ENCODE measurements around the gene RAC3. TPM values are rescaled to one million over a fixed set of nuclear protein-coding genes. Genes with fewer than 3 reads are reported as not detected.

Gene RAC3
- total and polyA plus RNA-seq, 2 of the 8 experiments (the other 6 are each of a cell fraction or from before 2014, with no cell fraction given), result 177 to 299 TPM

GRCh38 chr17:82029391-82029790 lies 2.1 kb upstream of the RAC3 start:
- H3K4me2 ChIP-seq (ENCODE audit: insufficient read depth in 1 of 2, low read depth in 2 of 2, low read length in 2 of 2), result no peak overlapping the region
- H4K91ac ChIP-seq (replicated peaks; ENCODE audit: insufficient read length, low read length), result no peak overlapping the region
- peaks cover 0 to 2% of the 10 kb centered on the region in 2 experiments; a peak in 1 of 4 replicates for H3K79me2 ChIP-seq (ENCODE audit: control insufficient read depth in 1 of 2, insufficient read depth in 2 of 2, low read length in 2 of 2)
- no peak overlapping the region for H3K4me3 ChIP-seq (ENCODE audit: extremely low read depth in 1 of 4, insufficient read depth in 2 of 4, low read depth in 3 of 4, low read length in 4 of 4)
- no peaks in the 10 kb centered on the region; a peak in 2 of 8 replicates for H3K36me3 ChIP-seq (ENCODE audit: control insufficient read depth in 2 of 4, insufficient read depth in 4 of 4, low read length in 3 of 4)
- H4K8ac ChIP-seq (ENCODE audit: extremely low read depth, insufficient read depth, low read length), result no peak overlapping the region
- WGBS, 2 experiments (ENCODE audit: extremely low coverage in 1 of 2, insufficient coverage in 1 of 2, insufficient read length in 1 of 2, insufficient replicate concordance in 2 of 2, low coverage in 1 of 2, low lambda C conversion rate in 2 of 2, missing lambda C conversion rate in 1 of 2), result 96% methylated on average over 16 of the region's 16 CpGs; no CpG with 5 or more reads in 1 of the 2 experiments
- no peak overlapping the region for H4K5ac ChIP-seq (ENCODE audit: insufficient read length, low read depth, low read length)
- POLR2A ChIA-PET (ENCODE audit: partially characterized antibody), result interaction anchor here (1.2 to 4.9 kb wide), 6 partner anchors 10 to 77 kb away, joined by 5 to 38 read pairs (median 12); partner anchors contain the start of gene GPS1
- 0 out of 2 replicates have a peak, but pooled peaks cover 3% of the 10 kb centered on the region for H3K79me1 ChIP-seq (ENCODE audit: low read depth, low read length)
- FAIRE-seq (no peak), DNase-seq (ENCODE audit: low read depth in 1 of 2, low spot score in 2 of 2) (no peak)
- no peaks in the 10 kb centered on the region for H3K27me3 ChIP-seq (replicated peaks in 1 of 4; ENCODE audit: control insufficient read depth in 3 of 4, extremely low read depth in 1 of 4, insufficient read depth in 3 of 4, low read length in 3 of 4)
- H3K9me3 ChIP-seq (ENCODE audit: insufficient read depth in 2 of 2, low read depth in 1 of 2, low read length in 1 of 2), result no peaks in the 10 kb centered on the region
- no peak overlapping the region for H3K27ac ChIP-seq (ENCODE audit: low read depth, low read length)
- H3K18ac ChIP-seq (ENCODE audit: extremely low read depth, low read length), result no peak overlapping the region
- H3K9ac ChIP-seq (replicated peaks in 1 of 4; ENCODE audit: extremely low read depth in 1 of 4, low read depth in 3 of 4, low read length in 3 of 4), result no peak overlapping the region
- CTCF ChIA-PET (ENCODE audit: partially characterized antibody), result interaction anchor here (0.5 to 3.1 kb wide), 30 partner anchors 9 to 1519 kb away, joined by 3 to 40 read pairs (median 6); partner anchors contain the start of genes DCXR, DUS1L and MAFG
- no peak overlapping the region for H2BK20ac ChIP-seq (ENCODE audit: low read length)
- H2BK15ac ChIP-seq (ENCODE audit: low read length), result no peak overlapping the region
- H2BK12ac ChIP-seq (ENCODE audit: low read depth, low read length), result no peak overlapping the region
- H2BK120ac ChIP-seq (replicated peaks; ENCODE audit: low read depth, low read length), result no peak overlapping the region
- no peak overlapping the region; the same call in 1 of the 2 replicates for H2BK5ac ChIP-seq (ENCODE audit: low read depth, low read length)
- peaks cover 0 to 15% (median 2%) of the 10 kb centered on the region in 4 experiments; a peak in 5 of 7 replicates for H3K4me1 ChIP-seq (replicated peaks in 1 of 4; ENCODE audit: control insufficient read depth in 3 of 4, insufficient read depth in 4 of 4, low read length in 3 of 4)
- H3K23me2 ChIP-seq (ENCODE audit: low read depth, low read length), result peaks cover 7% of the 10 kb centered on the region; the same call in 1 of the 2 replicates
- H2AK5ac ChIP-seq (ENCODE audit: low read depth, low read length), result no peak overlapping the region
- no peak overlapping the region for H3K4ac ChIP-seq (replicated peaks; ENCODE audit: insufficient read length, low read depth, low read length)
- no peak overlapping the region for H2AFZ ChIP-seq (ENCODE audit: low read length)
- H3K56ac ChIP-seq (replicated peaks; ENCODE audit: insufficient read length, low read depth, low read length), result no peak overlapping the region
- no peak overlapping the region for H3K23ac ChIP-seq (ENCODE audit: insufficient read length)
- H4K20me1 ChIP-seq (replicated peaks in 1 of 2; ENCODE audit: control insufficient read depth in 1 of 2, insufficient read depth in 2 of 2, low read length in 2 of 2), result peaks cover 0 to 17% of the 10 kb centered on the region in 2 experiments
- TF ChIP-seq SIN3A (conservative IDR thresholded peaks at IDR 0.05 in 1 of 2, IDR thresholded peaks at IDR 0.05 in 1 of 2; ENCODE audit: low read depth in 1 of 2, low read length in 2 of 2), result no peak
- TF ChIP-seq TAF1 (IDR thresholded peaks at IDR 0.05; ENCODE audit: low read depth, low read length), result no peak
- TF ChIP-seq SP2 (IDR thresholded peaks at IDR 0.05; ENCODE audit: low read length), result no peak
- TF ChIP-seq, protein P1, sequence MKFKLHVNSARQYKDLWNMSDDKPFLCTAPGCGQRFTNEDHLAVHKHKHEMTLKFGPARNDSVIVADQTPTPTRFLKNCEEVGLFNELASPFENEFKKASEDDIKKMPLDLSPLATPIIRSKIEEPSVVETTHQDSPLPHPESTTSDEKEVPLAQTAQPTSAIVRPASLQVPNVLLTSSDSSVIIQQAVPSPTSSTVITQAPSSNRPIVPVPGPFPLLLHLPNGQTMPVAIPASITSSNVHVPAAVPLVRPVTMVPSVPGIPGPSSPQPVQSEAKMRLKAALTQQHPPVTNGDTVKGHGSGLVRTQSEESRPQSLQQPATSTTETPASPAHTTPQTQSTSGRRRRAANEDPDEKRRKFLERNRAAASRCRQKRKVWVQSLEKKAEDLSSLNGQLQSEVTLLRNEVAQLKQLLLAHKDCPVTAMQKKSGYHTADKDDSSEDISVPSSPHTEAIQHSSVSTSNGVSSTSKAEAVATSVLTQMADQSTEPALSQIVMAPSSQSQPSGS (IDR thresholded peaks at IDR 0.05; ENCODE audit: low read length), result no peak
- no peak for TF ChIP-seq RBBP5 (IDR thresholded peaks at IDR 0.05; ENCODE audit: borderline replicate concordance, low read depth, low read length)
- H3K14ac ChIP-seq (ENCODE audit: insufficient read length), result no peak overlapping the region

All from H1 (cell line).